Astrocyte of the hippocampus (primary cell): ENCODE measurements around the gene ITPKB.

ENCODE experiments used
- DNase-seq: peaks from one replicate; pipeline ENCODE4 v3.0.0; 2011; ENCODE audit warnings: low read depth, low spot score

Gene ITPKB

GRCh38 chr1:226638001-226638601 lies 101.0 kb downstream of the ITPKB start:
- no peak for DNase-seq

DNA sequence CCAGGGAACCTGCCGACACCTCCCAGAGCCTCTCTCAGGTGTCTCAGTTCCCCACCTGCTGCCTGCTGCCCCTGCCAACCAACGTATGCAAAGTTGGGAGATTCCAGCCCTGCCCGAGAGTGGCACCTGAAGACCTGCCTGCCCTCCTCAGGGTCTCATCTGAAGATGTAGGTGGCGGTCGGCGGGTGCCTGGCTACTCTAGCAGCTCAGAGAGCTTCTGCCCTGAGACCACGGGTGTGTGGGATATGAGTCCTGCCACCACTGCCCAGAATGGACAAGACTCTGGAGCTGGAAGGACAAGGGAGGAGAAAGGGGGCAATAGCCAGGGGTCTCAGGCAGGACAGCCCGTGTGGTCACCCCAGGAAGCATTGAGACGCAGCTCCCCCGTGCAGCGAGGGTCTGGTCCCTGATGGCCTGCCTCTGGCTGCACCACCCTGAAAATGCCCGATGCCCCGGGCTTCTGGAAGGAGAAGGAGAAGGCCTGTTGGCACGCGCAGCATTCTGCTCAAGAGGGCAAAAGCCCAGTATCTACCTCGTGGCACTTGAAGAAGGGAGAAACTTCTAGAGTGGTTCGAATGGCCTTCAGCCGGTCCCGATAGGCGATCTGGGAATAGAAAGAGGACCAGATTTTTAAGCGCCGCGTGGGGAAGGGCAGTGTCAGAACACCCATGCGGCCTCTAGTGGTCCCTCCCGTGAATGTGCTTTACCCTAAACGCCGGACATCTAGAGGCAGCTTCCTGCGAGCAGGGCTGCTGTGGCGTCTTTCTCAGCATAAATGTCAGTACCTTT lies 101.7 kb downstream of the ITPKB start:
- DNase-seq, result no peak

DNA sequence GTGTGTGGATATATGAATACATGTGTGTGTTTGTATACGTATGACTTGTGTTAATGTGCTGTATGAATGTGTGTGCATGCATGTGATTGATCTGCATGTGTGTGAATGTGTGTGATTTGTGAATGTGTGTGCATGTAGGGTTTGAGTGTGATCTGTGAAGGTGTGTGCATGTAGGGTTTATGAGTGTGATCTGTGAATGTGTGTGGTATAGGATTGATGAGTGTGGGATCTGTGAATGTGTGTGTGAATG lies 102.3 kb downstream of the ITPKB start:
- no peak for DNase-seq

GRCh38 chr1:226635456-226635941 lies 103.6 kb downstream of the ITPKB start:
- DNase-seq, result no peak

DNA sequence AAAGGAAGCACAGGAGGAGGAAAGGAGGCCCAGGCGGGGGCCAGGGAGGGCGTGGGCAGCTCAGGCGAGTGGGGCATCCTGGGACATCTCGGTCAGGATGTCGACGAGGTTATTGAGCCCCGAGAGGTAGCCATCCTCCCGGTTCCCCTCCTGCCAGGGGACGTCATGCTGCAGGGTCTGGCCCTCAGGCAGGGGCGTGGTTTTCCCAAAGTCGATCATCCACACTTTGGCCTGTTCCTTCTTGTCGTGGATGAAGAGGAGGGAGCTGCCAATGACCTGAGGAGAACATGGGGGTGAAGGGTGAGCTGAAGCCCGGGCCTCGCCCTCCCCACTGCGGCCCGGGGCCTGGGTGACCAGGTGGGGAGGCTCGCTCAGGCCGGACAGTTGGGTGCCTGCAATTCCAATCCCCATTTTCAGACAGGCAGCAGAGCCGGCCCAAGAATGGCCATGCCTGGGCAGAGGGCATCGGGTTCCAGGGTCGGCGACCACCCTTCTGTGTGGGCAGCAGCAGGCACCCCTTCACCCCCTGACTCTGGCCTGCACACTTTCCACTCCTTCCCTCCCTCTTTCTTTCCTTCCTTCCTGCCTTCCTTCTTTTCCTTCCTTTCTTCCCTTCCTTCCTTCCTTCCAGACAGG lies 104.4 kb downstream of the ITPKB start:
- no peak for DNase-seq

DNA sequence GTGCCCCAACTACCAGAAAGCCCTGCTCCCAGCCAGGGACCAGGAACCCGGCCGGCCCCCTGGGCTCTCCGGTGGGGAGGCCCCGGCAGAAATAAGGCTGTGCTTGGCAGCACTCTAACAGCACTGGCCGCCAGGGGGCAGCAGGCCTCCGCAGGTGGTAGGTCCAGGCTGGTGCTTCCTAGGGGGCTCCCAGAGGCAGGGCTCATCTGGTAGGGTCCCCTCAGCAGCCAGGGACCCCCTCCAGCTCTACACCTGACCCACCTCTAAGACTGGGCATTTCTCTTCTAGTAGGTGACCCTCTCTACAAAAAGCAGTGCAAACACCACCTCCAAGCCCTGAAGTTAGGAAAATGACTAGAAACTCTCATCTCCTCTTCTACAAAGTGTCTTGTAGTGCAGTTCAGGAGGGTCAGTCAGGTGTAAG lies 104.9 kb downstream of the ITPKB start:
- peak; percentile 84 for DNase-seq

GRCh38 chr1:226633541-226634165 lies 105.4 kb downstream of the ITPKB start:
- no peak for DNase-seq

GRCh38 chr1:226632922-226633351 lies 106.1 kb downstream of the ITPKB start:
- no peak for DNase-seq

DNA sequence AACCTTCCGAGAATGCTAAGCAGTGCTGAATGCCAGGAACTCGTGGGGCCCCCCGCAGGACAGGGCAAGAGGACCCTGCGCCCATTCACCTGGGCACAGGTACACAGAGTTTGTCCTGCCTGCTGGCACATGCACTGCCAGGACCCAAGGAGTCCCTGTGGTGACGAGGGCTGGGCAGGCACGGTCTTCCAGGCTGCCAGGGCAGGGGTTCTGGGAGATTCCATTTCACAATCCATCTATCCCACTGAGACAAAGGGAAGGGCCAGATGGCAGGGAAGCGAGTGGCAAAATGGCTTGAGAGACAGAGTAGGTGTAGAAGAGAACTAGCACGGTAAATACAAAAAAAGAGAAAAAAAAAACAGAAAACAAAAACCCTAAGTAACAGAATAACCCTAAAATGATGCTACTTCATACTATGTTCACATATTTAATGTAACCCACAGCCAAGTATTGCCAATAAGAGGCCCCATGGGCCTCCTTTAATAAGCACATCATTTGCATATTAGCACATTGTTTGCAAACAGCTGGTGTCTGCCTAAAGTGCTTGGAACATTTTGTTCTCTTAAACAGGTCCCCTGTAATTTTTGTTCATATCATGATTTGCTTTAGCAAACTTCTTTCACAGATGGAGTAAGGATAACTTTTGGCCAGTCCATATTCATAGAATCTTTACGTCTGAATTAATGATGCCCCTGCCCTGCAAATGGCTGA lies 106.8 kb downstream of the ITPKB start:
- no peak for DNase-seq

DNA sequence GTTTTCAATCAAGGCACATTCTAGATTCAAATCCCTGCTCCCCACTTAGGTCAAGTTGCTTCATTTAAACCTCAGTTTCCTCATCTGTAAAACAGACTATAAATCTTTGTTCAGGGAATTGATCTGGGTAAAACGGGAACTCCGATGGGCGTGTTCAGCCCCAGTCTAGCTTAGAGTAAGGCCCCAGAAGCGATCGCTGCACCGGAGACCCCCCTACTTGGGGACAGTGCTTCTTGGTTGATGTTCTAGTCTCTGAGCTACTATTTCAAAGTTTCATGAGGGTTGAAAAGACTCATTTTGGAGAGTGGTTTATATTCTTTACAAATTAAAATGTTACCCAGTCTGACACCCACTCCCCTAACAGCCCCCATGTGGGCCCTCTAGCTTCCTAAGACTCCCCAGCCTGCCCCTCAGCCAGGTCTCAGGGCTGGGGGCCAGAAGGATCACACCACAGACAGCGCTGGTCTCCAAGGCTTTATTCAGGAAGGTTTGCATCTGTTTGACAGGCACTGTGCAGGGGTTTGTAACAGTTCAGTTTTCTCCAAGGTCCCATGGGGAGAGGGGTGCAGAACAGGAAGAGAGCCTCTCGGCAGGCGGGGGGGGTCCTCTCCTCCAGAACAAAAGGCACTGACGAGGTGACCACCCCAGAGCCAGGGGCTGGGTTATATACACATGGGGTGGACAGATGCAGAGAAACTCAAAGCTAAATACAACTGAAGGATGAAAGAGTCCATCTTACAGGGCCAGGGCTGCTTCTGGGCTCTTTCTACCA lies 107.7 kb downstream of the ITPKB start:
- DNase-seq, result no peak

DNA sequence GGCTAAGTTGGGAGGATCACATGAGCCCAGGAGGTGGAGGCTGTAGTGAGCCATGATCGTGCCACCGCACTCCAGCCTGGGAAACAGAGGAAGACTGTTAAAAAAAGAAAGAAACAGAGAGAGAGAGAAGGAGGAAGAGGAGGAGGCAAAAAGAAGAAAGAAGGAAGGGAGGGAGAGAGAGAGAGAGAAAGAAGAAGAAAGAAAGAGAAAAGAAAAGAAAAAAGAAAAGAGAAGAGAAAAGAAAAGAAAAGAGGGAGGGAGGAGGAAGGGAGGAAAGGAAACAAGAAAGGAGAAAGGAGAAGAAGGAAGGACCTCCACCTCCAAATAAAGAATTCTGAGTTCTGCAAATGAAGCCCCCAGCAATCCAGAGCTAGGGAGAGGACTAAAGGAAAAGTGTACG lies 108.5 kb downstream of the ITPKB start:
- no peak for DNase-seq

DNA sequence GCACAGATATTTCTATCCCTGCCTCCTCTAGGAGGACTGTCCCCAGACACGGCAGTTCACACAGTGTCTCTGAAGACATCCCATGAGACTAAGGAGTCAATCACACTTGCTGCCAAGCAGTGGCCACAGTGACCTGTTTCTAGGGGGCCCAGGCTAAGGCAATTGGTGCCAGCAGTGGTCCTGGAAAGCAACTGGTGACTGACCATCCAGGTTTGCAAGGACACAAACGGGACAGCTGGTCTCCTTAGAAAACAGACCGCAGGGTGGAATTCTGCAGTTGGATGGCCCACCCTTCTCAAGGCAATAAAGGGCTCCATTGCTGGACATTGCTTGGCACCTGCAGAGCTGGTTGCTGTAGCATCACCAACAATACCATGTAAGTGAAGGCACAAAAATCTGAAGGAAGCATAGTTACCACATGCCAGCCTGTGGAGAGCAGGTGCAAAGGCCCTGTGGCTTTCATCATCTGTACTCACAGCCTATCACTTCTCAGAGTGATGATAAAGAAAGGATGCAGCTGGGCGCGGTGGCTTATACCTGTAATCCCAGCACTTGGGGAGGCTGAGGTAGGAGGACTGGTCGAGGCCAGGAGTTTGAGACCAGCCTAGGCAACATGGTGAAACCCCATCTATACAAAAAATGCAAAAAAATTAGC lies 109.1 kb downstream of the ITPKB start:
- DNase-seq, result no peak

GRCh38 chr1:226629210-226629895 lies 109.7 kb downstream of the ITPKB start:
- no peak for DNase-seq

GRCh38 chr1:226628612-226629155 lies 110.4 kb downstream of the ITPKB start:
- no peak for DNase-seq

DNA sequence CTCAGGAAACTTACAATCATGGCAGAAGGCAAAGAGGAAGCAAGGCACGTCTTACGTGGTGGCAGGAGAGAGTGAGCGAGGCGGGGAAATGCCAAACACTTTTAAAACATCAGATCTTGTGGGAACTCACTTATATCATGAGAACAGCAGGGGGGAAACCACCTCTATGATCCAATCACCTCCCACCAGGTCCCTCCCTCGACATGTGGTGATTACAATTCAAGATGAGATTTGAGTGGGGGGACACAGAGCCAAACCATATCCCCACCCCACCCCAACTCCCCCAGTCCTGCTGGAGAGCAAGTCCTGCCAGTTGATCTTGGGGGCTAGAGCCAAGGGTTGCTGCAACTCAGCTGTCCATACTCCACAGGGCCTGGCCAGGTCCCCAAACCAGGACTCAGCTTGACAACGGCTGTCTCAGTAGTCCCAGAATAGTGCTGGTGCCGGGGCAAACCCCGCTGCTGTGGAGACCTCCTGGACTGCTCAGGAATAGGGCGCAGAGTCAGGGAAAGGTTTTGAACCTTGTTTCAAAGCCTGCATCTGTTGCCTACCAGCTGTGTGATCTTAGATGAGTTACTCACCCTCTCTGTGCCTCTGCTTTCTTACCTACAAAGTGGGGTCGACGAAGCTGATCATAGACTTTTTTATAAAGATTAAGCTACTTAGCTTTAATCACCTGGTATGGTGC lies 111.0 kb downstream of the ITPKB start:
- no peak for DNase-seq

GRCh38 chr1:226627050-226627755 lies 111.9 kb downstream of the ITPKB start:
- DNase-seq, result no peak

- DNase-seq, result peak; percentile 81
Measured at GRCh38 chr1:226626577-226626956, 112.5 kb downstream of the ITPKB start.

DNA sequence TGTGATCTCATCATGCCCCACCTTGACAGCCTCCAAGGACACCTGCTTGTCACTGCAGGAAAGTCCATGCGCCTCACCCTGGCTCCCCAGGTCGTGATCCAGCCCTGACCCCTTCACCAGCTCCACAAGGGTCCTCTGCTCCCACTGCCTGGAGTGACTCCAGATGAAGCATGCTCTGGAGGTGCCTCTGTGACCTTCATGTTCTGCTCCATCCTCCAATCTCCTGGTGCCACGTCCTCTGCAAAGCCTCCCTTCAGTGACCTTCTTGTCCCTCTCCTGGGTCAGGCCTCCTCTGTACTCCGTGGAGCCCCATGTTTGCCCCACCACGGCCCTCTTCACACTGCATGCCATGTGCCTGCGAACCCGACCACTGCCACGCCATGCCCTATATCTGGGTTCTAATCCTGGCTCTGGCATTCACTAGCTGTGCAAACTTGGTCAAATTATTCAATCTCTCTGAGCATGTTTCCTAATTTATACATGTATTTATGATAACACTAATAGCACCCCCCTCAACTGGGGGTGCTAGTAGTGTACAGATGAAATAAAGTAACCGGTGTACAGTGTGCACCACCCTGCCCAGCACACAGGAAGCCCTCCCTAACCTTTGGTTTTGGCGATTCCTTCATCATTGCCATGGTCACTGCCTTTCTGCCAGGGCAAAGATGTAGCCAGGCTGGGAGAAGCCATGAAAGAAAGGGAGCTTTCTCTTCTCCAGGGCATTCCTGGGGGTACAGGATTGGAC lies 113.1 kb downstream of the ITPKB start:
- DNase-seq, result no peak
